HG02610 (cell line): ENCODE data around the gene GATB.

Experiments
- ATAC-seq: cut with Tn5 transposase; IDR thresholded peaks from one replicate; pipeline ENCODE4 v1.9.1; 2021; ENCODE audit warnings: mild to moderate bottlenecking, moderate library complexity; ENCODE audit not compliant: unreplicated experiment

GATB gene, protein sequence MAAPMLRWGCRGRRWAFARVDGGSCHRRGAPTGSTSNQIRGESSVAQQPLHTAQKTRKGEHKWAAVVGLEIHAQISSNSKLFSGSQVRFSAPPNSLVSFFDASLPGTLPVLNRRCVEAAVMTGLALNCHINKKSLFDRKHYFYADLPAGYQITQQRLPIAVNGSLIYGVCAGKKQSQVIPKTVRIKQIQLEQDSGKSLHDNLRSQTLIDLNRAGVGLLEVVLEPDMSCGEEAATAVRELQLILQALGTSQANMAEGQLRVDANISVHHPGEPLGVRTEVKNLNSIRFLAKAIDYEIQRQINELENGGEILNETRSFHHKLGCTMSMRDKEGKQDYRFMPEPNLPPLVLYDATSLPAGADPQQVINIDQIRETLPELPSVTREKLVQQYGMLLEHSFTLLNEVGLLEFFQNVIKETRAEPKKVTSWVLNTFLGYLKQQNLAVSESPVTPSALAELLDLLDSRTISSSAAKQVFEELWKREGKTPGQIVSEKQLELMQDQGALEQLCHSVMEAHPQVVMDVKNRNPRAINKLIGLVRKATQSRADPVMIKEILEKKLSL

GRCh38 chr4:151760712-151761661 is at the start of gene GATB:
TSS of gene GATB (minus strand) at chr4:151761007. CDS start at chr4:151760982, 25 bp downstream.
- ATAC-seq = peak; percentile 99

GRCh38 chr4:151810476-151810875 is 49.7 kb upstream of the GATB start:
- ATAC-seq = no peak

GRCh38 chr4:151809716-151810115 is 48.9 kb upstream of the GATB start:
- ATAC-seq = no peak

GRCh38 chr4:151808542-151808941 is 47.7 kb upstream of the GATB start:
- ATAC-seq = no peak

GRCh38 chr4:151808120-151808529 is 47.3 kb upstream of the GATB start:
- no peak for ATAC-seq

DNA sequence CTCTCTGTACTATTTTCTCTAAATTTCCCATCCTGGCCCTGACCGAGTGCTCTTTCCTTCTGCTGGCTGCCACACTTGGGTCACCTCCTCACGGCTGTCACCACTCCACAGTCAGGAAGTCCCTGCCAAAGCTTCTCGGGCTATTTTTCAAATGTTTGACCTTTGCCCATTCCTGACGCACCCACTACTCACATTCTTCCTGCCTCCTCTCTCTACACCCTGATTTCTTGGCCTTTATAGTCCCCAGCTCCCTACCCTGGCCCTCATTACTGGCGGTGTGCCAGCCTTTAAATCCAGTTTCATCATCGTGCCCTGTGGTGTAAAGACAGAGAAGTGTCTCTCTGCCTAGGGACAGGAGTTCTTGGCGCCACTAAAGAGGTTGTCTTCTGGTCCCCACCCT is 46.4 kb upstream of the GATB start:
- ATAC-seq = no peak

DNA sequence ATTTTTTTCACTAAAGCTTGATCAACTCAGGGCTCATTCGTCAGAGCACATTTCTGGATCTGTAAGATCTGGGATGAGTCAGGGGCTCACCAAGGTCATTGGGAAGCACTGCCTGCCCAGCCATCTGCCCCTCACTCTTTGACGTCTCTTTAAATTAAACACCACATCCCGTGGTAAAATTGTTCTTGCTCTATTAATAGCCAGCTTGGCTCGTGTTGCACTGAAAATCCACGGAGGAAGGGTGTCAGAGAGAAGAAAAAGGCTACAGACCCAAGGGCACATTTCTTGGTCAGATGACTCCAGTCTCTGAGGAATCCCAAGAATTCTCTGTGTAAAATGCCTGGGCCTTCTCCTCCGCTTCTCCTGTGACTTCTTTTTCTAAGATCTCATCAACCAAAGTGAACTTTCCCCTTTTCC is 45.7 kb upstream of the GATB start:
- ATAC-seq = no peak

DNA sequence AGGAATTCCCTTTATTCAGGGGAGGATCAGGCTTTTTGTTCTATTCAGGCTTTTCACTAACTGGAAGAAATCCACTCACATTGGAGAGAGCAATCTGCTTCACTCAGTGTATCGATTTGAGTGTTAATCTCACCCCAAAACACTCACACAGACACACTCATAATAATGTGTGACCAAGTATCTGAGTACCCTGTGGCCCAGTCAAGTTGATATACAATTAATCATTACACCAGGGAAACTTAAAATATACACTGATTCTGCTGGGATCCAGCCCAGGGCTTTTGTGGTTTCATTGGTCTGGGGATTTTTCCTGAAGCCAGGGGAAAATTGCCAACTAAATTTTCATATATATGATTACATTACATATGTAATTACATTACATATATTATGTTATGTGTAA is 44.0 kb upstream of the GATB start:
- no peak for ATAC-seq

DNA sequence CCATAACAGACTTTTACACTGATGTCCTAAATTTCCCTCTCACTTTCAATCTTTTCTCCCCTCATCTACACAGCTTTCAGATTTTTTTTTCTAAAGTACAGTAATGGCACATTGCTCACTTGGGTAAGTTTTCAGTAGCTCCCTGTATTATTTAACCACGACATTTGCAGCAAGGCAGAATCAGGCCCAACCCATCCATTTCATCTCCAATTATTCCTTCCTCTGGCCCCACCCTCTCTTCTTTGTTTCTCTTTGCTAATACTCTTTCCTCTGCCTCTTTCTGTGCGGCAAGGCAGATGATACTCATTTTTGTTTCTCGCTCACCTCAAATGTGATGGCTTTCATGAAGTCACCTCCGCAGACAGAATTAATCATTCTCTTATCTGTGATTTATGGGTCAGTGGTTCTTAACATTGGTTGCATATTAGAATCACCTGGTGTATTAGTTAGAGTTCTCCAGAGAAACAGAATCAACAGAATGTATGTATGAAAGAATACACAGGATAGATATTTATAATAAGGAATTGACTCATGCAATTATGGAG is 43.4 kb upstream of the GATB start:
- no peak for ATAC-seq

GRCh38 chr4:151803246-151803645 is 42.4 kb upstream of the GATB start:
- no peak for ATAC-seq

DNA sequence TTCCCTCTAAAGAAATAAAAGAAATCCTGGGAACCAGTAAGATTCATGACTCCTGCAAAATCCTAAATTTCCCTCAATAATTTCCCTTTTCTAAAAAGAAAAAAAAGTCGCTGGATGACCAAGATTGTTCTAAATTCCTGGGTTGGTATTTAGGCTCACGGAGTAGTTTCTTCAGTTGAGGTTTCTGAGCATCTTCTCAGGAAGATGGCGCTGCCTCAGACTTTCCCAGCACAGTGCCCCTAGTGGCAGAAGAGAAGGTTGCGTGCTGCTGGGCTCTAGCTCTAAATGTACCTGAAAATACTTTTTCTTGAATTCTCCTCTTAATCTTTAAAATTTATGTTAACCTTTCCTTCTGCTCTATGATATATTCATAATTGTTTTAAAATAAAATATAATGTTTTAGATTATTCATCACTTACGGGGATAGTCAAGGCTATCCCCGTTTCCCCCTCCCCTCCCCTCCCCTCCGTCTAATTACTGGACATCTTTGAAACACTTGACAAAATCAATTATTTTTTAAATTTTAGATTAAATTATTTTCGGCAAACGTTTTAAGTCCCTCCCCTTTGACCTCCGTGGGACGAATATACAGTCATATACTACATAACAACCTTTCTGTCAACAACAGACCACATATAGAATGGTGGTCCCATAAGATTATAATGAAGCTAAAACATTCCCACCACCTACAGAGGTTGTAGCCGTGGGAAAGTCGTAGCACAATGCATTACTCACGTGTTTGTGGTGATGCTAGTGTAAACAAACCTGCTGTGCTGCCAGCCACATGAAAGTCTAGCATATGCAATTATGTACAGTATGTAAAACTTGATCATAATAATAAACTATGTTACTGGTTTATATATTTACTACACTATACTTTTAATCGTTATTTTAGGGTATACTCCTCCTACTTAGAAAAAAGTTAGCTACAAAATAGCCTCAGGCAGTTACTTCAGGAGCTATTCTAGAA is 41.0 kb upstream of the GATB start:
- no peak for ATAC-seq

DNA sequence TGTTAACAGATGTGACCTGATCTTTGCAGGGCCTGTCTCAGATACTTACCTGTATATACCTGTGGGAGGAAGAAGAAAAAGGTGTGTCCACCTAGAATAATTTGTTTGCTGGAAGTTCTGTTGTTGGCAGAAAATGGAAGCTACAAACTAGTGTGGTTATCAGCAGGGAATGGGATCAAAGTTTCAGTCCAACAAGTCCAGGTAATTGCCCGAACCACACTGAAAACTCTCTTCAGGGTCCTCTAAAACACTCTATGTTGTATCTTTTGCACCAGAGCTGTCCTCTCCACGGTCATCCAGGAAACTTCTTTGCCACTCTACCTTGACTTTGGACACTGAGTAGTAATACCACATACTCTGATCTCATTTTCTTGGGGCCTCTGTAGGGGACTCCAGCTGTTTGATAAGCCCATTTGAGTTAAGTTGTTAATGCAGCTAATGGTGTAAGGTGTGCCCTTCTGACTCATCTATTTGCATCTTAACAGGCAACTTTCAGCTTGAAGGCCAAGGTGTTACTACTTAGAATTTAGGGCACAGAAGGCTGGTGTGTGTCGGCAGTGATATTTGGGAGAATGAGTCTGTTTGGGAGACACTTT is 38.7 kb upstream of the GATB start:
- peak; percentile 37 for ATAC-seq

DNA sequence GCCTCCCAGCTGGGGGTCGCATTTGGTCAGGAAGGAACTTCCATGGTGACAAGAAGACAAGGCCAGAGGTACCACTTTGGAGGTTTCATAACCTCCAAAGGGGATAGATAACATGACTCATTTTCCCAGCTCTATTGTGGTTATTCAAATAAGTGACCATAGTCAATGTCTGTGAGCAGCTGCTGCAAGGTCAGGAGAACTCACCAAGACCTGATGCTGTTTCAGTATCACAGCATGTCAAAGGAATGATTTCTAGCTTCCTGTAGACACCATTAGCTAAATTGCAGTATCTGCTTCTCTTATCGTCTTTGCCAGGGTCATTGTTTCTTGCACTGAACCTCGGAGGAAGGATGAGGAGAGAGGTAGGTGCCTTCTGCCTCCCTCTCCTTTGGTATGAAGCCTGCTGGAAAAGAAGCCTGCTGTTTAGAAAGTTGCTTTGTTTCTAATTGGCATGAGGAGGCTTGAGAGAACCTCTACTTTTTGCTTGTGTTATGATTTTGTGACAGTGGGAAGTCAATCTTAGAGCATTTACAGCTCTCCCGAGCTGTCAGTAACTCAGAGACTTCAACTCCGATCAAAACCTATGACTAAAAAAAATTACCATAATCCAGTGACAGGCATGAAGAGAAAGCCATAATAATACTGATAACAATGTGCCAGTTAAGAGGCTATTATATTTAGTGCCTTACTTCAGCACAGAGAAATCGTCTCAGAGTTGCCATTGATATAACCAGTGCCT is 38.0 kb upstream of the GATB start:
- peak; percentile 86 for ATAC-seq

- ATAC-seq = no peak
Measured at GRCh38 chr4:151797853-151798252, 37.0 kb upstream of the GATB start.

DNA sequence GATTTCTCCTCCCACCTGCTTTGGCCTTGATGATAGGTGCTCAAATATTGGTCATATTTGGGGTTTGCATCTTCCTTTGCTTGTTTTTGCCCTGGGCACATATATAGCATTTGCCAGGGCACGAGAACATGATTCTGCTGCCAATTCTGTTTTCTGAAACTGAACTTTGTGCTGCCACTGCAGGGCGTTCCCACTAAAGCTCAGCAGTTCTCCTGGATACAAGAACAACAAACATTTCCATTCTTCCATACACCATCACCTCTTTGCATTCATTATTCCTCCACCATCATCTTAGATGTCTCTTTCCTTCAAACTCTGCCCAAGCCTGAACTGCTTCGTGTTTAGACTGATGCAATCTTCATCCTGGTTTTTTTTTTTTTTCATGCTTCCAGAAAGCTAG is 36.3 kb upstream of the GATB start:
- no peak for ATAC-seq

- ATAC-seq = no peak
Measured at GRCh38 chr4:151796106-151796505, 35.3 kb upstream of the GATB start.

DNA sequence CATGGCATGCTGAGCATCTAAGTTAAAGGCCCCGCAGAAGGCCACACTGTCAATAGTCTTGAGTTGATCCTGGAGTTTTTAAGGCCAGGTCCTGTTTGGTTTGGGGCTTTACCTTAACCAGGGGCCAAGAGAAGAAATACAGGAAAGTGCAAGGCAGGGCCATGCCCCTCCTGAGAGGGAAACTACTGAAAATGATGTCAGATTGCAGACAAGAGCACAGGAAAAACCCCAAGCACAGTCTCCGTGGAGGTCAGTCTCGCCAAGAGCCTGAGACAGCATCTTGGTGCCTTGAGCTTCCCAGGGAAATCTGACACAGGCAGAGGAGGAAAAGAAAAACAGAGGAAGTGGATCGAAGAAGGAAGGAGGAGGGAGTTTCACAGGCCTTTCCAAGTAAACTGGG is 32.2 kb upstream of the GATB start:
- ATAC-seq = peak; percentile 85

DNA sequence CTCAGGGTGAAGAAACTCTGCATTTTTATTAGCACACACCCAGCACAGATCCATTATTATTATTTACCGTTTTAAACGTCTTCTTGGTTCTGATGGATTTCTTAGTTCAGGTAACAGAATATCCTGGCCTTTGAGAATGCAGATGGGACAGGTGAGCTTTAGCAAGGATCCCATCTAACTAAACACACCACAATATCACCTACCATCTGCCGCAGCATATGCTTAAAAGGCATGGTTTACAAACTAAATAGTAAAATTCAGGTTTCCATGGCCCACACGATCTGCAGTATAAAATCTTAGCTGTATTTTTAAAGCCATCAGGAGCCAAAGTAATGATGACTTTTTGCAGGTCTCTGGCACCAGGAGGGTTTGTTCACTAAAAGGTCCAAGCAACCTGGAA is 31.7 kb upstream of the GATB start:
- ATAC-seq = no peak

DNA sequence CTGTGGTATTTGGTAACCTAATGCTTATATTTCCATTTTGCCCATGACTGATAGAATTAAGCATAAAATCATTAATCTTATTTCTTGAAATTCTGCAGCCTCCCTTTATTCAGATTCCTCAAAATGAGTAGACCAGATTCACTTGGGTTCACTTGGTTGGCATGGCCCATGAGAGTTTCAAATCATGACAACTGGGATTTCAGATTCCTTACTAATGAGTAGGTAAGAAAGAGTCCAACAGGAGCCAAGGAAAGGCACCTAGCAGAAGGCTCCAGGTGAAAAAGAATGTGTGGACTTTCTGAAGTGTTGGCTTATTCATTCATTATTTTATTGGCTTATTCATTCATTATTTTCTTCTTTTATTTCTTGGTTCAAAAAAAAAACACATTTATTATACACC is 27.2 kb upstream of the GATB start:
- ATAC-seq = no peak
